ENCODE results near the gene PCDH9.

The PCDH9 gene

DNA sequence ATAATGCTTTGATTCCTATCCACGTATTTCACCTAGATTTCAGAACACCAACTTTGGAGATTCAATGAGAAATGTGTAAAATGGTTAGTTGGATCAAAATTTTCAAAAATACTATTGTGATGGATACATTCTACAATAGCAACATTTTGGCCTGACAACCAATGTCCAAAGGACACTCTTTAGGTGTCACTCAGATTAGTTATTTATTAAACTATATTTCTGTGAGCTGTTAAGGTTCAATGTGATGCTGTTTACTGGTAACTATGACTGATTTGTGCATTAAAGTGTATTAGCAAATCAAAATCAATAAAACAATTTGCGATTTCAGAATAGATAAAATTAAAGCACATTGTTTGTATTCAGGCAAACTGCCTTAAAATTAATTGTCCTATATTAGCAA, 149.8 kb downstream of the PCDH9 start:
- DNase-seq = no peak

DNA sequence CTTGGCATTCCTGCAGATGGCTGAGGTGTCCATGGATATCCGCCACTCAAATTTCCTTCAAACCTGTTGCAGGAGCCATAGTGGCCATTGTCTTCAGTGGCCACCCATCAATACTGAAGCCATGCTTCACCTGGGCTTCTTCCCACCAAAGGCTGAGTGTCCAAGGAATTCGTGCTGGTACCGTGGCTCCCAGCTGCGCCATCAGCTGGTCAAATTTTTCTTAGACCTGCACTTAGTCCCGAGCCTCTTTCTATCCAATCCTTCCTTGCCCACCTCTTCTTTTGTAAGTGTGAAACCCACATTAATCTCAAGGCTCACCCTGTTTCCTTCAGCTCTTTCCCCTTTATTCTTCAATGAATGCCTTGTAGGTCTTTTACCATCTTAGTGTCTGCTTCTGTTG, 152.1 kb downstream of the PCDH9 start:
- DNase-seq = no peak

DNA sequence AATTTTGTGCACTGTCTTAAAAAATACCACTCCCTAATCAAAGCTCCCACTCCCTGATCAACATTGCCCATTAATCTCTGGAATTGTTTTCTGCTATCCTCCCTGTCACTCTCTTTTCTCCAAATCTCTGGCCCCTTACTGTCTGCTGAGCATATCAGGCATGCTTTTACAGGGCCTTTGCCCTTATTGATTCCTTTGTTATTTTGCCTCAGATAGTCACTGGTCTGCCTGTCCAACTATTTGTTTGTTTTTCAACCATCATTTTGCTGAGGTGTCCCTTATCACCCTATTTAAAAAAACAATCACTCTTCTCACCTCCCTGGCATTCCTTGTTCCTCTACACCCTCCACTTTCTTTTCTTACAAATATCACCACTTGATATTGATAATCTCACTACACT, 153.0 kb downstream of the PCDH9 start:
- no peak for DNase-seq

DNA sequence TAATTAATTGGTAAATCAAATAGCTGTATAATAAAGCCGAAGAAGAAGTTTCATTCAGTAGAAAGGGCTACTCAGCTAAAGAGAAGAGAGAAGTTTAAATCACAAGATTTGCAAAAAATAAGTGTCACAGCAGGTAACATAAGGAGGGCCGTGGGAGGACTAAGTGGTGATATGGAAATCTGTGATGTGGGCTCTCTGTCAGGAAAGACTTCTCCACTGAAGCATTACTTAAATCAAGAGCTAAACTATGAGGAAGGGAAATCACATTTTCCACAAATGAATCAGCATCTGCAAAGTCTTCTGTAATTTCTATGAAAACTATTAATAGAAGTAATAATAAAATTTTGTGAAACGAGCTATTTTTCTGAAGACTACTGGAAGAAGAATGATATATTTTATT, 153.8 kb downstream of the PCDH9 start:
- no peak for DNase-seq

DNA sequence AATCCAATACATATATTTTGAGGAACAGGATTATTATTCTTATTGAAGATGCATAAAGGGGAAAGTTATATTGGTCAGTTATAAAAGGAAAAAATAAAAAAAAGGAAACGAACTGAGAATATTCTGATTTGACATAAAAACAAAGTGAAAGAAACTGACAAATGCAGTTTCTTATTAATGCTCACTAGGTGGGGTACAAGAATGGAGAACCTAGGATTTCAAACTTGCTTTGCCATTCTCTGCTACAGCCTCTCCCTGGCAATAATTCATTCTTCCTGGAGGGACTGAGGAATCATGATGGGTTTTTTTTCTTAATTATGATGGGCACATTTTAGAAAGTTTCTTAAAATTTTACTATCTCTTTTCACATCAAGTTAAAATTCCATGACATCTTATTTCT, 154.9 kb downstream of the PCDH9 start:
- DNase-seq = no peak

DNA sequence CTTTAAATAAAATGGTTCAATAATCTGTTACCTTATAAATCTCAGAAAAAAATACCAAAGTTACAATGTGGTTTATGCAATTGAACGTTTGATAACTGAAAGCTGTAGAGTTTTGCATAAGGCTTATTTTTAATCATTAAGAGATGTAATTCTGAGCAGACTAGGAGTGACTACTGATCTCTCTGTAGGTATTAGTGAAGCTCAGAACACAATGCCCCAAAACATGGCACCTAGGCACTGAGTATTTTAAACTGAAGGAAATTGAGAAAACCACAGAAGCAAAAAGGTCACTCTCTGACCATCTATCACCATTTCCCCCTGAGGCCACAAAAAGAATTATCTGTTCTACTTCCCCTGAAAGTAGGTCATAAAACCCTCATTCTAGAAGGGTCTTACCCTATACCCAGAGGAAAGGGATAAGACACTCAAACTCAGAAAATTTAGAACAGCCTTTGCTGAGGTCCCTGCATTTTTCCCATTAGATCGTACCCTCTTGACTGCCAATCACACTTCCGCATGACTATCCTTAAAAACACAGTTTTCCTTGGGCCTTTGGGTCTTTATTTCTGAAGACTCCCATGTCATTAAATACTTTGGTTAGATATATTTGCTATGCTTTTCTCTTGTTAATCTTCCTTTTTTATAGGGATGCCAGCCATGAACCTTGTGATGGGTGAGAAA, 158.1 kb downstream of the PCDH9 start:
- DNase-seq = no peak

DNA sequence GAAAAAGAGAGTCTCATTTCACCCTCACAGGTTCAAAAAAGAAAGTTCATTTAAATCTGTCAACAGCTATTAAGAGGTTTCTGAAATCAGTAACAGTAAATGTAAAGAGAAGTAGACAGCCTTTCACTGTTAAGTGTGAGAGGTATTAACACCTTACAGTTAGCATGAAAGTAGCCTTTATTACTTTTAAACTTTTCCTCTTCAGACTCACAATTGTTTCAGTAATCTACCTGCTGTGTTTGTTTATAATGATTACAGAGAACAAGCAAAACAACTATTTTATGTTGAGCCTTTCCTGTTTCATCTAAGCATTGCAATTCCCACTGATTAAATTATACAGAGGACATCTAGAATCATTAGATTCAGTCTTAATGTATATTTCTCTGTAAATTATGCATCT, 159.8 kb downstream of the PCDH9 start:
- no peak for DNase-seq

DNA sequence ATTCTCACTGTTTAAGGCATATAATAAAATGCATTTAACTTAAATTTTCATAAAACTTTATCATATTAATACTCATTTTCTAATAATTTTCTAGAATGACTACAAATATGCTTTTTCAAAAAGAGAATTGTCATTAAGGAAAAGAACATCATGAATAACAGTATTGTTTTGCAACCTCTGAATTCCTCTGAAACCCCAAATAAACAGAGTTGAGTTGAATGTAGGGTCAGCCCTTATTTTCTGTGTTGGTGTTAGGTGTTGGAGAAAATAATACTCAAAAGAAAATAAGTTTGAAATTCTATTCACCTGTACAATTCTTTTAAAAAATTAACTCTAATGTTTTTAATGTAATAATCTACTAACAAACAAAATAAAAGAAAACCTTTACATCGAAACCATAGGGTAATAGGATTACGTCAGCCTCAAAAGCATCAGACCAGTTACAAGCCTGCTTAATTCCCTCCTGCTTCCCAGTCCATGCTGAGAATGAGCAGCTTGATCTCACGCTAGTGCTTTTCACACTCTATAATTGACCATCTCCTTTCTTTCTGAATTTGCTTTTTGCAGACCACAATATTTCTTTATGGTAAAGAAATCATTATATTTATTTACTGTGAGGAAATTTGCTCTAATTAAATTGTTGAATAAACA, 160.9 kb downstream of the PCDH9 start:
- no peak for DNase-seq

DNA sequence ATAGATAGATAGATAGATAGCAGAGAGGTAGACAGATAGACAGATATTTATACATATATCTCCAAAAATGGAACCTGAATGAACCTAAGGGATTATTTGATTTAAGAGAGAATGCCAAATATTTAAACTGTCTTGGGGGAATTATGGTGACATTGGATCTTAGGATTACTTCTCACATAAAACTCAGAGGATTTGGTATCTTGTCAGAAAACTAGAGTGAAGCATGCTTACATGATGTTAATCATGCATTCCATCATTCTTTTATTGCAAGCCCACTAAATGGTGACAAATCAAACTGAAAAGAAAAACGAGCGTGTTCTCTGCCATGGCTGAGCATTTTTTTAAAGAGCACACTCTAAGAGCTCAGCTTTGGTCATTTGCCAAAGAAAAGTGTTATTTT, 165.2 kb downstream of the PCDH9 start:
- no peak for DNase-seq

DNA sequence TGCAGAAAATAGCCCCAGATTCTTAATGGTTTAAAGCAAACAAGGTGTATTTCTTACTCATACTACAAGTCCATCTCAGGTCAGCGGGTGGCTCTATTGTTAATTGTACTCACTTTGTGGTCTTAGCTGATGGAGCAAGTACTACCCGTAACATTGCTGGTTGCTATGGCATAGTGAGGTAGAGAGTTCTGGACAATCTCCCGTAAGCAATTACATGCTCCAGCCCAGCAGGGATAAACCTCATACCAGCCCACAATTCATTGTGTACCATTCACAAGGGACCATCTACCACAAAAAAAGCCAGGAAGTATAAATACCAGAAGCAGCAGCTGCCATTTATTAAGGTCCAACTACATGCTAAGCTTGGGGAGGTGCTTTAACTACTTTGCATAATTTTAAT, 167.1 kb downstream of the PCDH9 start:
- no peak for DNase-seq

DNA sequence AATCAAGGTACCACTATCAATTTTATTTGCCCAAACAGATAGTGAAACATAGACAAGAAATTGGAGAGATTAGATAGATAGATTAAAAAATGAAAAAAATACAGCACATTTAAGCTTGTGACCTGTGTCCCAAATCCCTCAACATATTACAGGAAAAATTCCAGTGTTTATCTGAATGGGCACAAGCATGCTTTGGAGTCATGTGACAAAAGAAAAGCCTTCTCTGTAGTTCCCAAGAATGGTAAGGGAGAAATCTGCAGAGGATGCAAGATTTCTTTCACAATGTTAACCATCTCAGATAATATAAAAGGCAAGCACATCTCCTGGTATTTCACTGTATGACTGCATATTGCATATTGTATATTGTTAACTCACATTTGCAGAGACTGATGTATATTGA, 168.0 kb downstream of the PCDH9 start:
- no peak for DNase-seq

DNA sequence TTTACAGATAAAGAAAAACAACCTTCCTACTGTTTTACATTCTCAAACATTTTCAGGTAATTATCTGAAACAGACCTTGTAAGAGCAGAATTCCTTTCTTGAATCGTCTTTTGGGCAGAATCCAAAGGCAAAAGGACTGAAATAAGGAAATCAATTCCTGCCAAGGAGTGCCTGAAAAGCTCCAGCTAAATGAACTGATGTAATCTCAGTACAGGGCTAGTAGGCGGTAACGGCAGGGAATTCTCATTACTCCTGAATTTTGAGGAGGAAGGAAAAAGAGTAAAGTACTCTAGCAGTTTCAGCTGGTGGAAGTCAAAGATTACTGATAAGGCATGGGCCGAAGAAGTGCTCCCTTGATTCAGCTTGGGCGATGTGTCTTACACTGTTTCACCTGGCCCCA, 168.4 kb downstream of the PCDH9 start:
- no peak for DNase-seq

DNA sequence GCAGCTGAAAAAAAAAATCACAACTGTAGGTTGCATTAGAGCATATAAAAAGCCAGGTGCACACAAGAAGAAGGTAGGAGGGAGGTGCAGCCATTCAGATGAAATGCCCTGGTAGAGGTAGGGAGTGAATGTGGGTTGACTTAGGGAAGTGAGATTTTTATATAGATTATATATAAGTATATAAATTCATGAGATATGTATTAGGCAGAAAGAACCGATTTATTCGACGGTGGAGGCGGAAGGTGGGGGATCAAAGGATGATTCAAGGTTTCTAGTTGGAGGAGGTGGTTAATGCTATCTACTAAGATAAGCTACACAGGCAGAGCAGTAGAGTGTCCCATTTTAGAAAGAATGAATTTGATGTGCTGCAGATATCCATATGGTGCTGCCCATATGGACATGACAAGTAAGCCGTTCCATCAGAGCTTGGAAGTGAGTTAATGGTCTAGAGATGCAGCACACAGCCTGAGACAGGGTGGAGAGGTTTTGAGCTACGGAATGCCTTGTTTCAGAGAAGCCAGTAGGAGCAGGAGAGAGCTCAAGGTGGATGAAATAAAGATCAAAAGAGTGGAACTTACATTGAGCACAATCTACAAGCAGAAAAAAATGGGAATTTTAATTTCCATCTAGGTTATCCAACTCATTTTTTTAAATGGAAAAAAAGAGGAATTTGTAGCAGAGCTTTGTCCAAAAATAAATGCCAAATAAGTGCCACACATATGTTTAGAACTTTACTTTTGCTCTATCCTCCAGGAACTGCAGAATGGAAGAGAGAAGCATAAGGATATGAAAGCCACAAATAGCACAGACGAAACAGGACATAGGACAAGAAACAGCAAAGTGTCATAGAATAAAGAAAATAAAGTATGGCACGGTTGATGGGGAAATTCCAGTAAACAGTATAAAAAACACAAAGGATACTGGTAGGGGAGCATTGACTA, 177.3 kb downstream of the PCDH9 start:
- no peak for DNase-seq

DNA sequence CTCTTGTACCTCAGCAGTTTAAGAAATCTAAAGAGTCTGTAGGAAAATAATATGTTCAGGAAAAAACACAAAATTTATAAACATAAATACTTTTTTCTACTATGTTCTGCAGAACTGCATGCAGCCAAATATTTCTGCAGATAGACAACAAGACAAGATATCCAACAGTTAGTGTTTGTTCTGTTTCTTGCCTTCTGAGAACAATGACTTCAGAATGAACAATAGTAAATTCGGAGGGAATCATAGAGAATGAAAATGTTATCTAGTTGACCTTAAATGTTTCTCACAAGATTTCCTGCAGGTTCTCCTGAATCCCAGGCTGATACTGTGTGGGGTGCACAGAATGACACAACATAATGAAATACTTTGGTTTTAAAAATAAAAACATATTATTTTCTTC, 180.4 kb downstream of the PCDH9 start:
- no peak for DNase-seq

DNA sequence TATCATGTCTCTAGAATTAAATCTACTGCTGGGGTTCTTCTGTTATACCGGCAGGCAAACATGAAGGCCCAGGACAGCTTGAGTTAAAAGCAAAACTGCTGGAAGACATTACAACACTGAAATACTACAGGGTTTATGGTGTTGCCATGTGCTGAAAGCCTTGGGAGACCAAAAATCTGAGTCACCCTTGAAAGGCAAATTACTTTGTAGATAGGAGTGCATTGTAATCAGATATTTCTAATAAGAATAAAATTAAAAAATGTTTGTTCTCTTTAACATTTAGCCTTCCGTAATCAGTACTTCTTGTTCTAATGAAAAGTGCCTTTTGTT, 181.3 kb downstream of the PCDH9 start:
- DNase-seq = no peak

DNA sequence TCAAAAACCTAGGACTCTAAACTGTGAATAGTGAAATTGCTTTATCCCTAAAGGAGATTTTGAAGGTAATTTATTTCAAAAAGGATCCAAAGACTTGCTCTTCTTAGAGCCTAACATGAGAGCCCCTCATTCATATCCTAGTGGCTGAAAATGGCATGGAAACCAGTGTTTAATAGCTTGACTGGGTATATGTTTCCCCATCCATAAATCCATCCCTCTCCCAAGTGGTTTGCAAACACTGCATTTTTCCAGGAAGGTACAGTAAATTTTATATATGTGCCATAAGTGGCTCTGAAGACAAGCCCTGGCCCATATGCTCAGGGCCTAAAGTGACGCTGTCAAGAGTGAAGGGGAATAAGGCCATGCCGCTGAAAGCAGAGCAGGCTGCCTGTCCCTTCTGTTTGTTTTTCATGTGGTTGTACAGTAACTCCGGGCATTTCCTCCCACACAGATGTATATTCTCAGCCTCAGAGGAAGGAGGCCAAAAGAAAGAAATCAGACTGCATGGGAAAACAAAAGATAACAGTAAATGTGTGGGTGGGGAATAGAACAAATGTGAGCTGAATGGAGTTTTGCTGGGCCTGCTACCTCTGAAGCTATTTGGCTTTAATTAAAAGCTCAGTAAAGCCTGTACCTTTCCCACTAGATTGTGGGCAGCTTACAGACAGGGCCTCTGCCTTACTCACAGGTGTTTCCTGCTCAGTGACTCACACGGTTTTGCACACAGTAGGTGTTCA, 181.9 kb downstream of the PCDH9 start:
- DNase-seq = no peak

DNA sequence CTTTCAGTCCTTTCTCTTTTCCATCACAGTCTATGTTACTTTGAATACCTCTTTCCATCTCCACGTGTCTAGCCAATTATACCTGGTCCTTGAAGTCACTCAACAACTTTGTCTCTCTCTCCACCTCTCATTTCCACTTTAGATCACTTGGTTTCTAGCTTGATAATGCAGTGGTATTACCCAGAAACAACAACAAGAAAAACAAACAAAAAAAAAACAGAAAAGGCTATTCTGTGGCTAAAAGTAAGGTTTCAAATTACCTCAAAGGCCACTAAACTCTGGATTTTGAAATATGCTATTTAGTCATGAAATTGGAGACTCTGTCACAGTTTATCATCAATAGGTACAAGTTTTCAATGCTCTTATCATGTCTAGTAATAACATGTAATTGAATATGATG, 184.8 kb downstream of the PCDH9 start:
- DNase-seq = no peak

DNA sequence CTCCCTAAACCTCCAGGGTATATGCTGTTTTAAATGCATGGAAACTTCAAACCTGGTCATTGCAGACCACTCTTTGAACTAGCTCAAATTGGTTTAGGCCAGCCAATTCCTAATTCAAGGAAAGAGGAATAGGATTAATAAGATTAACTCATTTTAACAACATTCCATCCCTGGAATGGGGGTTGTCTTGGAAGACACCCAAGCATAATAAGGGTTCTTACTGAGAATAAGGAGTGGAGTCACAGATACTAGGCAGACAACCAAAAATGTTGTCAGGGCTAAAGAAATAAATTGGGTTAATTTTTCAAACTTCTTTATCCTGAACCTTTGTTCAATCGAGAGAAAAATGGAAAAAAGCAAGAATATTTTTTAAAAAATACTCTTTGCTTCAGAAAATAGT, 186.2 kb downstream of the PCDH9 start:
- DNase-seq = no peak

DNA sequence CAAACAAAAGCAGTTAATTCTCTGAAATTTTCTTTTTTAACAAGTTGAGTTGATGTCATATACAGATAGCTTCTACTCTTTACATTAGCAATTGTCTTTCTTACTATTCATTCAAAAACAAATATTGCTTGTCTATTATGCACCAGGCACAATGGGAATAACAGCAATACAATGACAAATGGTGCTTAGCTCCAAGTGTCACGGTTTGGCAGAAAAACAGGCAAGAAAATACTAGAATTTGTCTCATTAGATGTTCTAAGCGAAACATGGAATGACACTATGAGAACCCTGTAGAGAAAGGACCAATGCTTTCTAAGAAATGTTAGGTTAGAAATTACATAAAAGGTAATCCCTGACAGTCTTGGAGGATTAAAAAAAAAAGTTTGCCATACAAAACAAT, 187.6 kb downstream of the PCDH9 start:
- no peak for DNase-seq

DNA sequence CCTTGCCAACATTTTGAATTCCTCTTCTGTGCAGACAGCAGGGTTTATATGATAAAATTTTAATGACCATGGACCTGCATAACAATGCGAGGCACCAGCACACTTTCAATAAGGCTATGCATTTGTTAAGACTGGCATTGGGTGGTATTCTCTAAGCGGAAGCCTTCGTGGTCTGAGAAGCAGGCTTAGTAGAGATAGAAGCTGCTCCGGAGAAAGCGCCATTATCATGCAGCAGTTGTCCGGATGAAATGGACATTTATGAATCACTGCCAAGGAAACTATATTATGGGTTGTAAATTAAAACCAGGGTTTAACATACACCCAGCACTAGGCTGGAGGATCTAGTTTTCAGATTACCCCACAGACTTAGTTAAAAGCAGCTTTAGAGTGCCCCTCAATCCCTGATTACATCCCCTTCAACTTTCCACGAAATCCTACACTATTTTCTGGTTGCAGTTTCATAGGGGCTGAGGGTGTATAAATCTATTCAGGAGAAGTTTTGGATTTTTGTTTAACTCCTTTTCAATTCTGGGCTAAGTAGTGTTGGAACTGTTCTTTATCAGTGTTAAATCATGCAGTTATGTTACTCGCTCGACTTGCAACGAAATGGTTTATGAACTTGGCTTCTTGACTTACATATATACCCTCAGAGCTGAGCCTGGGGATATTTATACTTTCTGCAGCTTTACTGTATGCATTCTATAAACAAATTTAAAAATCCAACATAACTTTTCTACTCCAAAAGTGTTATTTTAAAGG, 193.3 kb downstream of the PCDH9 start:
- DNase-seq = no peak

DNA sequence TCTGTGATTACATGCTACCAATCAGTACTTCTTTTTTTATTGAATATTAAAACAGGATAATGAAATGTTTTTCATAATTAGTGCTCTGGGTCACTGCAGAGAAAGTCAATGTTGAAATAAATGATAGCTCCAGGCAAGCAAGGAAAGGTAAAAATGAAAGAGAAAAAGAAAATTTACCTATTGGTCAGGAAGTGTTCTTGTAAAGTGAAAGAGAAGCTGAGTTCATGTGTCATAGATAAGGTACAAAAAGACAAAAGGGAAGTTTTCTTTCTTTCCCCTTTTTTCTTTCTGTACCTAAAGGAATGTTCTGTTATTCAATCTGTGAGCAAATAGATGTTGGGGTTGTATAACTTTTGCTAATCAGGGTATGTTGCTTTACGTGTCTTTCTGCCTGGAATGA, 197.0 kb downstream of the PCDH9 start:
- no peak for DNase-seq

DNA sequence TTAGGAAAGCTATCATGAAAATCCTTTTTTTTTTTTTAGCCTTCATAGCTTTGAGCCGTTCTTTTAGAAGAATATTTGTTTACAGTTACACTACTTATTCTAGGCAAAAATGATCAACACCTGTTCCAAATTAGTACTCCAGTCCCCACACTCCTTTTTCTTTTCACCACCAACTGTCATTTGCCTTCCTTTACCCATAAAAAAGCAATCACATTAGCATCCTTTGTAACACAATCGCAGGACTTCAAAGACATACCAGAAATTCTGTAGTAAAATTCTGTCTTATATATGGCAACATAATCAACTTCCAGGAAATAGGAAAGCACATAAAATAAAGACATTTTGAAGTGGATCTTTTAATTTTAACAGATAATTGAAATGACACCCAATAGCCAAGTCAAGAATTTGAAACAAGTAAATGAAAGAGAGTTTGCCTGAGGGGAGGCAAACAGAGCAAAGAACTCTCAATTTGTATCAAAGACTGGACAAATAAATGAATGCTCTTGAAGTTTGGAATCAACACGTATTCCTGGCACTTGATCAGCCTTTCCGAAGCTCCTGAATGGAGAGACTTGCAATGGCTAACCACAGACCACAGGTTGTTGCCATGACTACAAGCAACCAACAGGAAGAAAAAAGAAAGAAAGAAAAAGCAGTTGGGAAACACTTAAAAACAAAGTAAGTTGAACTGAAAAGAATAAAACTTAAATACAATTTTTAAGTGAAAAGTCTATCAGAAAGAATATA, 206.8 kb downstream of the PCDH9 start:
- DNase-seq = no peak

All from stimulated activated CD4-positive, alpha-beta T cell treated with anti-CD3 and anti-CD28 coated beads, Interleukin-1b, Interleukin-23, amount 100 ng/mL, for 48 hours (primary cell).